Neural progenitor cell (in vitro differentiated cells): ENCODE measurements around the gene FGD4.

Experiments
- EZH2 ChIP-seq: fragments of 200-600 bp; sonication (generic); IDR thresholded peaks from 2 replicates; pipeline ENCODE4 v1.6.1; 2017; ENCODE audit warnings: antibody characterized with exemption, mild to moderate bottlenecking, moderate library complexity
- EZH2phosphoT487 ChIP-seq: fragments of 200-600 bp; sonication (generic); IDR thresholded peaks from 2 replicates; pipeline ENCODE4 v1.6.1; 2017; ENCODE audit warnings: antibody characterized with exemption
- TF ChIP-seq, protein P1 (sequence below): fragments of 200-600 bp; sonication (generic); IDR thresholded peaks from 2 replicates; pipeline ENCODE4 v1.5.1; 2017; ENCODE audit warnings: antibody characterized with exemption, mild to moderate bottlenecking

DNA sequence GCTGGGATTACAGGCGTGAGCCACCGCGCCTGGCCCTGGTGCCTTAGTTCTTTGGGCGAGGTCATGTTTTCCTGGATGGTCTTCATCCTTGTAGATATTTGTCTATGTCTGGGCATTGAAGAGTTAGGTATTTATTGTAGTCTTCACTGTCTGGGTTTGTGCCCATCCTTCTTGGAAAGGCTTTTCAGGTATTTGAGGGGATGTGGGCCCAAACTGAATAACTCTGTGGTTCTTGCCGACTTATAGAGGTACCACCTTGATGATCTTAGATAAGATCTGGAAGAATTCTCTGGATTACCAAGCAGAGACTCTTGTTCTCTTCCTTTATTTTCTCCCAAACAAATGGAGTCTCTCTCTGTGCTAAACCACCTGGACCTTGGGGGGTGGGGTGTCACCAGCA, 18.9 kb downstream of the FGD4 start:
- TF ChIP-seq, protein P1, sequence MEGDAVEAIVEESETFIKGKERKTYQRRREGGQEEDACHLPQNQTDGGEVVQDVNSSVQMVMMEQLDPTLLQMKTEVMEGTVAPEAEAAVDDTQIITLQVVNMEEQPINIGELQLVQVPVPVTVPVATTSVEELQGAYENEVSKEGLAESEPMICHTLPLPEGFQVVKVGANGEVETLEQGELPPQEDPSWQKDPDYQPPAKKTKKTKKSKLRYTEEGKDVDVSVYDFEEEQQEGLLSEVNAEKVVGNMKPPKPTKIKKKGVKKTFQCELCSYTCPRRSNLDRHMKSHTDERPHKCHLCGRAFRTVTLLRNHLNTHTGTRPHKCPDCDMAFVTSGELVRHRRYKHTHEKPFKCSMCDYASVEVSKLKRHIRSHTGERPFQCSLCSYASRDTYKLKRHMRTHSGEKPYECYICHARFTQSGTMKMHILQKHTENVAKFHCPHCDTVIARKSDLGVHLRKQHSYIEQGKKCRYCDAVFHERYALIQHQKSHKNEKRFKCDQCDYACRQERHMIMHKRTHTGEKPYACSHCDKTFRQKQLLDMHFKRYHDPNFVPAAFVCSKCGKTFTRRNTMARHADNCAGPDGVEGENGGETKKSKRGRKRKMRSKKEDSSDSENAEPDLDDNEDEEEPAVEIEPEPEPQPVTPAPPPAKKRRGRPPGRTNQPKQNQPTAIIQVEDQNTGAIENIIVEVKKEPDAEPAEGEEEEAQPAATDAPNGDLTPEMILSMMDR = no peak
- TF ChIP-seq EZH2phosphoT487 = no peak
- no peak for TF ChIP-seq EZH2
